ENCODE results near the gene FCHSD2.
"Not testable (repeated sequence)": the region's sequence is repeated elsewhere in the genome, so short reads cannot be mapped to it uniquely, and the experiment has no call there.

Gene FCHSD2

DNA sequence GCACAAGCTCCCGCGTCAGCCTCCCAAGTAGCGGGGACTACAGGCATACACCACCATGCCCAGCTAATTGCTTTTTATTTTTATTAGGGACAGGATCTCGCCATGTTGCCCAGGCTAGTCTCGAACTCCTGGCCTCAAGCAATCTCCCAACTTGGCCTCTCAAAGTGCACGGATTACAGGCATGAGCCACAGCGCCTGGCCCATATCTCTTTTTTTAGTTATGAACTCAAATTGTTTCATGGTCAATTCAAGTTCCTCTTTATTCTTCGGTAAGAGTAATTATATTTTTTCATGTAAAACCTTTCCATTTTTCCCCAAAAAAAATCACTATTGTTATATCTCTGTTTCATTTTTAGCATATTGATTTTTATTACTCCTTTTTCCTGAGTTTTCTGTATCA is 25.5 kb downstream of the FCHSD2 start:
- no peak for DNase-seq

DNA sequence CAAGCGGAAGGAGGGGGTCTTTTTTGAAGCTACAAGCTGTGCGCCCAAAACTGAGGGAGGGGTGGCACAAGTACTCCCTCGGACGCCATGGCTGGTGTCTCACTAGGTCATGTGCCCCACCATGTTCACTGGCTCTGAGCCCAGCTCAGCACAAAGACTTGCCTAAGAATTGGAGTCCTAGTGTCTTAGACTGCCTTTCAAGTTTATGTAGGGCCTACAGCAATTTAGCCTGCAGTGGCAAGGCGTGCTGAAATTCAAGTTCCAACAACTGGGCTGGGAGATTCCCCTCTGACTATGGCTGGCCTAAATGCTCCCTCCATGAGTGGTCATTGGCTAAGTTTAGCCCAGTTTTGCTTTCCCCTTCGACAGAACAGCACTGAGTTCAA is 27.3 kb downstream of the FCHSD2 start:
- no peak for DNase-seq

DNA sequence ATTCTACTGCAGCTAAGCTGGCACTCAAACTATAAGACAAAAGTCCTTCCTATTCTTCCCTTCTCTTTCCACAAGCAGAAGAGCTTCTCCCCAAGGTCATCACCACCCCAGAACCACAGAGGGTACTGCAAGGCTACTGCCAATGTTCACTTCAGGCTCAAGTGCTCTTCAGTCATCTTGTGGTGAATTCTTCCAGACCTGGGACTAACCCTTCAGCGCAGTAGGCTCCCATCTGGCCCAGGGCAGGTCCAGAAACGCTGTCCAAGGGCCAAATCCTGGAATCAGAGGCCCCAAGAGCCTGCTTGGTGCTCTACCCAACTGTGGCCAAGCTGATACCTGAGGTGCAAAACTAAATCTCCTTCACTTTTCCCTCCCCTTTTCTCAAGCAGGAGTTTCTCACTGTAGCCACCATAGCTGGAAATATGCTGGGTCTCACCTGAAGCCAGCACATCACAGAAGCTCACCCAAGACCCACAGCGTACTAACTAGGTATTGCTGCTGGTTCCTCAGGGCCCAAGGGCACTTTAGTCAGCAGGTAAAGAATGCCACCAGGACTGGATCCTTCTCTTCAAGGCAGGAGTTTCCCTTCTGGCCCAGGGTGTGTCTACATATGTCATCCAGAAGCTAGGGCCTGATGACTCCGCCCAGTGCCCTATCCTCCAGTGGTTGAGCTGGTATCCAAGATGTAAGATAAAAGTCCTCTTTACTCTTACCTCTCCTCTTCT is 27.8 kb downstream of the FCHSD2 start:
- no peak for DNase-seq

DNA sequence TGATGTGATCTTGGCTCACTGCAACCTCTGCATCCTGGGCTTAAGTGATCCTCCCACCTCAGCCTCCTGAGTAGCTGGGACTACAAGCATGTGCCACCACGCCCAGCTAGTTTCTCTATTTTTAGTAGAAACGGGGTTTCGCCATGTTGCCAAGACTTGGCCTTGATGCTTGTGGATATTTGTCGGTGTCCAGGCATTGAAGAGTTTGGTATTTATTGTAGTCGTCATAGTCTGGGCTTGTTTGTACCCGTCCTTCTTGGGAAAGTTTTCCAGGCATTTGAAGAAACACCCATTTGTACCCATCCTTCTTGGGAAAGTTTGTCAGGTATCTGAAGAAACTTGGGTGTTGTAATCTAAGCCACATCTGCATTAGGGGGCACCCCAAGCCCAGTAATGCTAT is 28.7 kb downstream of the FCHSD2 start:
- DNase-seq = no peak

DNA sequence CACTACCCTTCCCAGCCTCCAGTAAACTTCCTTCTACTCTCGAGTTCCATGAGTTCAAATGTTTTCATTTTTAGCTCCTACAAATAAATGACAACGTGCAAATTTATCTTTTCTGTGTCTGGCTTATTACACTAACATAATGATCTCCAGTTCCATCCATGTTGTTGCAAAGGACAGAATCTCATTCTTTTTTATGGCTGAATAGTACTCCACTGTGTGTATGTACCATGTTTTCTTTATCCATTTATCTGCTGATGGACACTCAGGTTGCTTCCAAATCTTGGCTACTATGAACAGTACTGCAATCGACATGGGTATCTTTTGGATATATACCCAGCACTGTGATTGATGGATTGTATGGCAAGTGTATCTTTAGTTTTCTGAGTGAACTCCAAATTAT is 34.5 kb downstream of the FCHSD2 start:
- DNase-seq = no peak

DNA sequence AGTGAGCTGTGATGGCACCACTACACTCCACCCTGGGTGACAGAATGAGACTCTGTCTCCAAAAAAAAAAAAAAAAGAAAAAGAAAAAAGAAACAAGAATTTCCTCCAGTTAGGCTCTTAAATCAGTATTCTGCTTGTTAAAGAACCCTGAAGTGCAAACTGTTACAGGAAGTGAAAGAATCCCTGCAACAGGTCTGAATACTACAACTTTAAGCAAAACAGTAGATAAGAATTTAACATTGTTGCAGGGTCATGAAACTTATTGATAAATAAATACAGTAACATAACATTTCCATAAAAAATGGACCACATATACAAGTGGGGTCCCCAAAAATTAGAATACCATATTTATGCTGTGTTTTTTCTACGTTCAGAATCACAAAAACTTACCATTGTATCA is 35.8 kb downstream of the FCHSD2 start:
- no peak for DNase-seq

DNA sequence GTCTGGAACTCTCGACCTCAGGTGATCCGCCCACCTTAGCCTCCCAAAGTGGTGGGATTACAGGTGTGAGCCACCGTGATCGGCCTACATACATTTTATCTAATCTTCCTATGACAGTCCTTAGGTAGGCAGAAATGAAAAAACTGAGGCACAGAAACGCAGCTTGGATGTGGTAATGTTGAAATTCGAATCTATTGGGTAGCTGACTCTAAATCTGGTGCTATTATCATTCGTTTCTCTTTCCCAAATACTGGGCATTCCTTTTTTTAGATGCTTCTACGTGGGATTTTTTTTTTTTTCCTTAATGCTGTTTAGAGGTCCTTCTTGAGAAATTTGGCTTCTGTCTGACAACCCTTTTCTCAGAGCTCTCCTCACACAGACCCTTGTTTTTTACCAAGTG is 41.5 kb downstream of the FCHSD2 start:
- DNase-seq = no peak

DNA sequence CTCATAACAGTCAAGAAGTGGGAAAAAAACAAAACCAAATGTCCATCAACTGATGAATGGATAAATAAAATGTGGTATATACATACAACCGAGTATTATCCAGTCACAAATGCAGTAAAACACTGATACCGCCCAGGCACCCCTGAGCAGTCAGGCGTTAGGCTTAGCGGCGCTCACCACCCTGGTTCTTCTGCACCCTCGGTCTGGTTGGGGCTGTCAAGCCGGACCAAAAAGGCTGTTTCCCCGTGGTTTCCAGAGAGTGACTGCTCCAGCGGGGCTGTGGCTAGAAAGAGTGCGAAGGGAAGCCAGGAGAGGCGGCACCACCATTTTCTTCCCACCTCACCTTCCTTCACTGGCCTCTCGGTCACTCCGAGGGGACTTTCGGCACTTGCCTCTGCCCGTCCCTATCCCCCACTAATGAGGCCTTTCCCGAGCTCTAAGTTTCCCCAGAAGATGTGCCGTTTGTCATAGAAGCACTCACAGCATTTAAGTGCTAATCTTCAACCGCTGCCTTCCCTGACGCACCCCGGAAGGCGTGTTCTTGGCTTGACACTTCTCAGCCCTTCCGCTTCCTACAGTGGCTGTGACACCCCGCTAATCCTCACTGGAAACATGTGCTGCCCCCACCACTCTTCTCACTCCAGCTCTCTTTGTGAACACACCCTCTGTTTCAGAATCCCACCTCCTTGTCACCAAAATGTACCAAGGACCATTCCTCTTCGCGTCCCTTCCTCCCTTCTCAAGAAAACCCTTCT is 42.4 kb downstream of the FCHSD2 start:
- DNase-seq = no peak

DNA sequence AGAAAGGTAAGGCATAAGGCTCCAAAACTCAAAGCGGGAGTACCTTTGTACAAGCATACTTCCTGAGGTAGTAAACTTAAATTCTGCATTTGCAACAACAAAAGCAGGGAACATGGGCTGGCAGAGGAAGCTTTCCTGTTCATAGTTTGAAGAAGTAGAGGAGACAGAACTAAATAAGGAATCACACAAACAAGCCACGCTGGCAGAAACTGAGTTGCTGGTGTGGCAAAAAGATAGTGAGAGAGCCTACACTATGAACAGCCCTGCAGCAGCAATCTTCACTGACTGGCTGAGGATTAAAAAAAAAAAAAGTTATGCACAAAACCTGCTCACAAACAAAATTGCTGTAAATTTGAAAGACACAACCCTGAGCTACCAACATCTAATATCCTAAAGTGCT is 46.5 kb downstream of the FCHSD2 start:
- no peak for DNase-seq

DNA sequence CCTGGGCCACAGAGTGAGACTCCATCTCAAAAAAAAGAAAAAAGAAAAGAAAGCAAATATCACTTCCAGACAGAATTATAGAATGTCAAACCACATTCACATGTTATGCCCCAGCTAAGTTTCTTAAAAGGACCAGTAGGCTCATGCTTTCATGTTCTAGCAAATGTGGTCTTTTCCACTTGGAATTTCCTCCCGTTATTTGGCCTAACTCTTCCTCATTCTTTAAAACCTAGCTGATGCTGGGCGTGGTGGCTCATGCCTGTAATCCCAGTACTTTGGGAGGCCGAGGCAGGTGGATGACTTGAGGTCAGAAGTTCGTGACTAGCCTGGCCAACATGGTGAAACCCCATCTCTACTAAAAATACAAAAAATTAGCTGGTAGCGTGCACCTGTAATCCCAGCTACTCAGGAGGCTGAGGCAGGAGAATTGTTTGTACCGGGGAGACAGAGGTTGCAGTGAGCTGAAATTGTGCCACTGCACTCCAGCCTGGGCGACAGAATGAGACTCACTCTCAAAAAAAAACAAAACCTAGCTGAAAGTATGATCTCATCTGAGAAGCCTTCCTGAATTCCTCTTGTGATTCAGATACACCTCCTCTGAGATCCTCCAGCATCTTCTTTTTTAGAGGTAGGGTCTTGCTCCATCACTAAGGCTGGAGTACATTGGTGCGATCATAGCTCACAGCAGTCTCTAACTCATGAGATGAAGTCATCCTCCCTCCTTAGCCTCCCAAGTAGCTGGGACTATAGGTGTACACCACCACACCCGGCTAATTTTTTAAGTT is 50.4 kb downstream of the FCHSD2 start:
- no peak for DNase-seq

DNA sequence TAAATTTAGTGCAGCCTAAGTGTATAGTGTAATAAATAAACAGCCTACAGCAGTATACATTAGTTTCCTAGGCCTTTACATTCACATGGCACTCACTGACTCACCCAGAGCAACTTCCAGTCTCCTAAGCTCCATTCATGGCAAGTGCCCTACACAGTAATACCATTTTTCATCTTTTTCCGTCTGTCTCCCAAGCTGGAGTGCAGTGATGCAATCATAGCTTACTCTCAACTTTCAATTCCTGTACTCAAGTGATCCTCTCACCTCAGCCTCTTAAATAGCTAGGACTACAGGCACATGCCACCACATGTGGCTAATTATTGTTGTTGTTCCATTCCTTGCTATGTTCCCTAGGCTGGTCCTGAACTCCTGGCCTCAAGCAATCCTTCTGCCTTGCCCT is 54.4 kb downstream of the FCHSD2 start:
- no peak for DNase-seq

DNA sequence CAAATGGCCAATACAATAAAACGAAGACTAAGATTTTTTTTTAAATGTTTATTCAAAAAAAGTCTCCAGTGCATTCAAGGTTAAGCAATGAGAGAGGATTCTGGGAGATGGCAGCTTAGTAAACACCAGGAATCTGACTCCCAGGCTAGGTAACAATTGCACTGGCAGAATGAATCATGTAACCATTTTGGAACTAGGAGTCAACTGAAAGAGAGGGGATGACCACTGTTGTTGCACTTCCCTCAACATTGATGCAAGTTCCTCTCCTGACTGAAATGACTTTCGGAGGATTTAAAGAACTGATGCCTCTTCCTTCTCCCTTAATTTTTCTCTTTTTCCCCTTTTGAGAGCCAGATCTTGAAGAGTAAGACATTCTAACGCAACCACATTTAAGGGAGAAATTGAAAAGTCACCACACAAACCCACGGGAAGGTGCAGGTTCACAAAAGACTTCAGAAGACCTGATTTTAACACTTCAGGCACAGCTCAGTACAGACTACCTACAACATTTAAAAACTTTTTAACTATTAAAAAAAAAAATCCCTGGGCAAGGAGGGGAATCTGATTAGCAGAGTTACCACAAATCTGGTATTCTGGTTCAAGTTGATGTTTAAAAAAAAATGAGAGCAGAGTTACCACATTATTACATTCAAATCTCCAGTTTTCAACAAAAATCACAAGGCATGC is 56.8 kb downstream of the FCHSD2 start:
- no peak for DNase-seq

DNA sequence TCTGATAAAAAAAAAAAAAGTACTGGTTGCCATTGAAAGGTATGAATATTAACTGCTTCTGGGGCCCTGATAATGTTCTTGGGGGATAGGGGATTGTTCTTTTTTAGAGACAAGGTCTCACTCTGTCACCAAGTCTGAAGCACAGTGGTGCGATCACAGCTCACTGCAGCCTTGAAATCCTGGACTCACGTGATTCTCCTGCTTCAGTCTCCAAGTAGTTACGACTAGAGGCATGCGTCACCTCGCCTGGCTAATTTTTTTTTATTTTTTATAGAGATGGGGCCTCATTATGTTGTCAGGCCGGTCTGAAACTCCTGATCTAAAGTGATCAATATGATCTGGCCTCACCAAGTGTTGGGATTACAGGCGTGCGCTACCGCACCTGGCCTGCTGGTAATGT is 63.5 kb downstream of the FCHSD2 start:
- DNase-seq = no peak

DNA sequence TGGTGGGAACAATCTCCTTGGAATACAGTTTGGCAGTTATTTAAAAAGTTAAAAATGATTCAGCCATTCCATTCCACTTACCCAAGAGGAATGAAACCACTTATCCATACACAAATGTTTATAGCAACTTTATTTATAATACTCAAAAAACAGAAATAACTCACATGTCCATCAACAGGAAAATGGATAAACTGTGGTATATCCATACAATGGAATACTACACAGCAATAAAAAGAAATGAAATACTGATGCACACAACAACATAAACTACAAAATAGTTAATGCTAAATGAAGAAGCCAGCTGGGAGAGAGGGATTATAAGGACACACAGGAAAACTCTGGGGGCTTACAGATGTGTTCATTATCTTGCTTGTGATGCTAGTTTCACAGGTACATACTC is 64.7 kb downstream of the FCHSD2 start:
- no peak for DNase-seq

DNA sequence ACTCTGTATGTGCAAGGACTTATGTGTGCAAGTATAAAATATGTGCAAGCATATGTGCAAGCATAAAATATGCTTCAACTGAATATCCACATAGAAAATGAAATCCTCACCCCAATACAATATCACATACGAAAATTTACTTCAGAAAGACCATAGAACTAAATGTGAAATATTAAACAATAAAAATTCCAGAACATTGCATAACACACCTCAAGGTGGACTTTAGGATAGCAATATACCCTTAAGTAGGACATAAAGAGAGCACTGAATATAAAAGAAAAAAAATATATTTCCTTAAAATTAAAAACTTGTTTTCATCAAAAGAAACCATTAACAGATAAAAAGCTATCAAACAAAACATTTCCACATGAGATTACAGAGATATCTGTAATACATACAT is 67.8 kb downstream of the FCHSD2 start:
- no peak for DNase-seq

DNA sequence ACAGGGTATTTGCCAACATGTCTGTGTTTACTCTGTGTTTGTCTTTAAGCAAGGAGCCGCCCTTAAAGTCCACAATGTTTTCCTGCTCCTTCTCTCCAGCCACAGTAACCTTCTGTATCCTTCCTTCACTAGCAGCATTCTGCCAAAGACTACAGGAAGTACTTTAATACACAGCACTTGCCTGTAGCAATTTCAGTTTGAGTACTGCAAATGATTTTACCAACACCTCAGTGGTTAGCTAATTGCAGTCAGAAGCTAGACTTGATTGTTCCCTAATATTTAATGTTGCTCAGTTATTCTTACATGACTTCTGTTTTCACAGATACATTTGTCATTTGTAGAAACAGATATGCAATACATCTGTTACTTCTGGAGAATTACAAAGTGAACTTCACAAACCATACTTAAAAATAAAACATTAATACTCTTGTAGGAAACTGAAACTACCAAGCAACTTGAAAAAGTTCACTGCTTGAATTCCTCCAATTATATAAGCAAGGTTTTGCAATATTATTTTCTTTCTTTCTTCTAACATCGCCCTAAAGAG is 69.1 kb downstream of the FCHSD2 start:
- peak; percentile 38 for DNase-seq

DNA sequence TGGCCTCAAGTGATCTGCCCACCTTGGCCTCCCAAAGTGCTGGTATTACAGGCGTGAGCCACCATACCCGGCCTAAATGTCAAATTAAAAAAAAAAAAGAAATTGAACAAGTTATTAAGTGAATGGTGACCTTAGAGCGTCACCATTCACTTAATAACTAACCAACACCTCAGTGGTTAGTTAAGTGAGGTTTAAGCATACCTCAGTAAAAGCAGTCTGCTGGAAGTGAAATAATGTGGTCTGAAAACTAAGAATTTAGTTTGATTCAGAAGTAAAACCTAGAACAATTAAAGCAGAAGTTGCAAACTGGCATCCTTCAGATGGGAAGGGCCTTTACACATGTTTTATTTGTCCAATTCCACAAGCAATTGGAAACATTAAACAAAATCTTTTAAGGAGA is 71.5 kb downstream of the FCHSD2 start:
- no peak for DNase-seq

DNA sequence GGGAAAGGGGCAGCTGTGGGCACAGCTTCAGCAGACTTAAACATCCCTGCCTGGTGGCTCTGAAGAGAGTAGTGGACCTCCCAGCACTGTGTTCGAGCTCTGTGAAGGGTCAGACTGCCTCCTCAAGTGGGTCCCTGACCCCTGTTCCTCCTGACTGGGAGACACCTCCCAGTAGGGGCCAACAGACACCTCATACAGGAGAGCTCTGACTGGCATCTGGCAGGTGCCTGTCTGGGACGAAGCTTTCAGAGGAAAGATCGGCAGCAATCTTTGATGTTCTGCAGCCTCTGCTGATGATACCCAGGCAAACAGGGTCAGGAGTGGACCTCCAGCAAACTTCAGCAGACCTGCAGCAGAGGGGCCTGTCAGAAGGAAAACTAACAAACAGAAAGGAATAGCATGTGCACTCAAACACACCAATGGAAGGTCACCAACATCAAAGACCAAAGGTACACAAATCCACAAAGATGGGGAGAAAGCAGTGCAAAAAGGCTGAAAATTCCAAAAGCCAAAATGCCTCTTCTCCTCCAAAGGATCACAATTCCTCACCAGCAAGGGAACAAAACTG is 80.2 kb downstream of the FCHSD2 start:
- not testable (repeated sequence) for DNase-seq

DNA sequence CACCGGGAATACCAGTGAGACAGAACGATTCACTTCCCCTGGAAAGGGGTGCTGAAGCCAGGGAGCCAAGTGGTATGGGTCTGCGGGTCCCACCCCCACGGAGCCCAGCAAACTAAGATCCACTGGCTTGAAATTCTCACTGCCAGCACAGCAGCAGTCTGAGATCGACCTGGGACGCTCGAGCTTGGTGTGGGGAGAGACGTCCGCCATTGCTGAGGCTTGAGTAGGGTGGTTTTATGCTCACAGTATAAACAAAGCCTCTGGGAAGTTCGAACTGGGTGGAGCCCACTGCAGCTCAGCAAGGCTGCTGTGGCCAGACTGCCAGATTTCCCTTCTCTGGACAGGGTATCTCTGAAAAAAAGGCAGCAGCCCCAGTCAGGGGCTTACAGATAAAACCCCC is 80.7 kb downstream of the FCHSD2 start:
- DNase-seq = not testable (repeated sequence)

DNA sequence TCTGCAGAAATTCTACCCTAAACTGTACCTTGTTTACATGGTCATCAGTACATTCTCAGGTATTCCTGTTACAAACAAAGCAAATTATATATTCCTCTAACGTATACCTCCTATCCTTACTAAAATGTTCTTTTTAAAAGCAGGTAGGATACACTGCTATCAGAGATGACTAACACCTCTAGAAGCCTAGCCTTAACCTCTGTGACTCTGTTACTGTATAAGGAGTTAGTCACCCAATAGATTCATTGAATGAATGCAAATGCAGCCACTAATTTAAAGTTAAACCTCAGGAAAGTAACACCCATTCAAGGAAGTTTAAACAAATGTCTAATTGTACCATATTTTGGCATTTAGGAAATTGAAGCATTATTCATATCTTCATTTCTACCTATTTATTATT is 82.2 kb downstream of the FCHSD2 start:
- DNase-seq = no peak

DNA sequence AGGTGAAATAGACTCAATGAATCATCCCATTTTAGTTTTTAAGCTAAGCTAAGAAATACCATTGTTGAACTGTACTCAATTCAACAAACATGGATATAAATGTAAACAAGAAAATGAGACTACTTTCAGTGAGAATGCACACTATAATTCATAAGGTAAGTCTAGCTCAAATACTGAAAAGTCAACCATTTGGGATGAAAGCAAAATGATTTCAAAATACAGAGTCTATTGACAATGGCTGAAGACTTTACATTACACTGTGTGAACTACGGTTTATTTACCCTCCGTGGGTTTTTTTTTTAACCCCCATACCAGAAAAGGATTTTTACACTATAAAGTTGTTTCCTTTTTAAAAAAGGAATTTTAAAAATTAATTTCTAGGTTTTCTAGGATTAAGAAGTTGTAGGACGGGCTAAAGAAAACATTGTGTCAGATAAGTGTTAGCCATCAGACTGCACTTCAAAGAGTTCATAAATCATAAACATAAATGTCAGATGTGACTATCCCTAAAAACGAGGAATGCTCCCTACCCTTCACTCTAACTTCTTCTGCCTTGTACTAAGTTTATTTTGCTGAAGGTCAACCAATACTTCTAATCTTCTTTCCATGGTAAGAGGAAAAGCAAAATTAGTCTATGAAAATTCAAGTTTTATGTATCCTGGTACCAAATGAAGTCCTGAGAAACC is 83.0 kb downstream of the FCHSD2 start:
- DNase-seq = no peak

Measured in RPMI8226 (cell line).